Osteocyte (in vitro differentiated cells): Measurements from ENCODE around the gene ANAPC2. TPM values are rescaled to one million over a fixed set of nuclear protein-coding genes. Genes with fewer than 3 reads are reported as not detected.

ENCODE experiments used
- DNase-seq: peaks from one replicate; pipeline ENCODE4 v3.0.0; 2021; ENCODE audit warnings: mixed read lengths; ENCODE audit not compliant: unreplicated experiment; ENCODE audit errors: extremely low spot score
- H3K27ac Mint-ChIP-seq: one replicate; pipeline ENCODE4 v1.8.0; 2021; ENCODE audit warnings: mild to moderate bottlenecking, mixed read lengths; ENCODE audit not compliant: unreplicated experiment
- H3K27me3 Mint-ChIP-seq: one replicate; pipeline ENCODE4 v1.8.0; 2021; ENCODE audit warnings: mixed read lengths; ENCODE audit not compliant: unreplicated experiment
- H3K36me3 Mint-ChIP-seq: one replicate; pipeline ENCODE4 v1.8.0; 2021; ENCODE audit warnings: mixed read lengths; ENCODE audit not compliant: unreplicated experiment
- H3K4me1 Mint-ChIP-seq: one replicate; pipeline ENCODE4 v1.8.0; 2021; ENCODE audit warnings: mixed read lengths; ENCODE audit not compliant: unreplicated experiment
- H3K4me3 Mint-ChIP-seq: one replicate; pipeline ENCODE4 v1.8.0; 2021; ENCODE audit warnings: mild to moderate bottlenecking, moderate library complexity, mixed read lengths; ENCODE audit not compliant: unreplicated experiment
- H3K9me3 Mint-ChIP-seq: one replicate; pipeline ENCODE4 v1.8.0; 2021; ENCODE audit warnings: mixed read lengths; ENCODE audit not compliant: unreplicated experiment
- total RNA-seq: library from RNA; stranded (reverse); gene quantifications from 2 replicates; pipeline ENCODE4 v1.2.1, GENCODE V29; 2021
- TF ChIP-seq, protein P1 (sequence below): fragments of 200-600 bp; sonication (generic); IDR thresholded peaks from 2 replicates; pipeline ENCODE4 v1.5.0; 2021; ENCODE audit warnings: antibody characterized with exemption, mild to moderate bottlenecking, moderate library complexity

The ANAPC2 gene
- total RNA-seq, 1 donor from 2014 or later: 61.0 TPM

DNA sequence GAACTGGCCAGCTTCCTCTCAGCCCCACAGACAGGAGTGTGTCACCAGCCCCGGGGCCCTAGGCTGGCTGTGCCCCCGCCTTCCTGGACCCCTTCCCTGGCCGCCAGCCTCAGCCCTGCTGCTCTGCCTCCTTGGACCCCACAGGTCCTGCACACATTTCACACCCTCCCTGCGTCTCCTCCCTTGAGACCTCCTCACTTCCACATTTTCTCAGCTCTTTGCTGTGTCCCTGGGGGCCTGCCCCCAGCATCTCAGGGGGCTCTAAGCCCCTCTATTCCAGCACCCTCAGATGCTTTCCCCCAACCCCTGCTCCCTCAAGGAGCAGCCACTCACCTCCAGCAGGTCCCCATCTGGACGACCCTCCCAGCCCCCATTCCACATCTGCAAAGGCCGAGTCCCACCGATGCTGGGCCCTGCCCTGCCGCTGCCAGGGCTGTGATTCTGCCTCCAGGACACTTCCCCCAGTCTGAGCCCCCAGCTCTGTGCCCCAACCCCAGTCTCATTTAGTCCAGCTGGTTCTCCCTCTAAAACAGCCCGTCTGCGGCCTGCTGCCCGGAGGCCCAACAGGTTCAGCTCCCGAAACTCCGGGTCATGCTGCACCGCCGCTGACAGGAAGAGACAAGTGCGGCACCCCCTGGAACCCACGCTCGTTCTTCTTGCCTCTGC, 46.5 kb upstream of the ANAPC2 start:
- Mint-ChIP-seq H3K36me3 (no peaks in the 10 kb centered on the region), H3K27ac (no peak overlapping the region), H3K4me1 (peaks cover 12% of the 10 kb centered on the region), H3K4me3 (no peak overlapping the region), H3K27me3 (no peaks in the 10 kb centered on the region), H3K9me3 (no peaks in the 10 kb centered on the region)
- TF ChIP-seq, protein P1, sequence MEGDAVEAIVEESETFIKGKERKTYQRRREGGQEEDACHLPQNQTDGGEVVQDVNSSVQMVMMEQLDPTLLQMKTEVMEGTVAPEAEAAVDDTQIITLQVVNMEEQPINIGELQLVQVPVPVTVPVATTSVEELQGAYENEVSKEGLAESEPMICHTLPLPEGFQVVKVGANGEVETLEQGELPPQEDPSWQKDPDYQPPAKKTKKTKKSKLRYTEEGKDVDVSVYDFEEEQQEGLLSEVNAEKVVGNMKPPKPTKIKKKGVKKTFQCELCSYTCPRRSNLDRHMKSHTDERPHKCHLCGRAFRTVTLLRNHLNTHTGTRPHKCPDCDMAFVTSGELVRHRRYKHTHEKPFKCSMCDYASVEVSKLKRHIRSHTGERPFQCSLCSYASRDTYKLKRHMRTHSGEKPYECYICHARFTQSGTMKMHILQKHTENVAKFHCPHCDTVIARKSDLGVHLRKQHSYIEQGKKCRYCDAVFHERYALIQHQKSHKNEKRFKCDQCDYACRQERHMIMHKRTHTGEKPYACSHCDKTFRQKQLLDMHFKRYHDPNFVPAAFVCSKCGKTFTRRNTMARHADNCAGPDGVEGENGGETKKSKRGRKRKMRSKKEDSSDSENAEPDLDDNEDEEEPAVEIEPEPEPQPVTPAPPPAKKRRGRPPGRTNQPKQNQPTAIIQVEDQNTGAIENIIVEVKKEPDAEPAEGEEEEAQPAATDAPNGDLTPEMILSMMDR: no peak
- DNase-seq: no peak

DNA sequence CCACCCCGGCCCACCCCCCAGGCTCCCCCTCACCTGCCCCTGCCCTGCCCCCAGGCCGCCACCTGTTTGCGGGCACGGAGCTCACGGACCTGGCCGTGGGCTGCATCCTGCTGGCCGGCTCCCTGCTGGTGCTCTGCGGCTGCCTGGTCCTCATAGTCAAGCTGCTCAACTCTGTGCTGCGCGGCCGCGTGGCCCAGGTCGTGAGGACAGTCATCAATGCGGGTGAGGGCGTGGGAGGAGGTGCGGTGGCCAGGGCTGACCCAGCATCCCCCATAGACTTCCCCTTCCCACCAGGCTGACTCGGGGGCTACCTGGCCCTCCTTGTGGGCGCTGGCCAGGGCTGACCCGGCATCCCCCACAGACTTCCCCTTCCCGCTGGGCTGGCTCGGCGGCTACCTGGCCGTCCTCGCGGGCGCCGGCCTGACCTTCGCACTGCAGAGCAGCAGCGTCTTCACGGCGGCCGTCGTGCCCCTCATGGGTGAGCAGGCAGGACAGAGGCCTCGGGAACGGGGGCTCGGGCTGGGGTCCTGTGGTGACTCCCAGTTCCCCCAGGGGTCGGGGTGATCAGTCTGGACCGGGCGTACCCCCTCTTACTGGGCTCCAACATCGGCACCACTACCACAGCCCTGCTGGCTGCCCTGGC, 45.8 kb upstream of the ANAPC2 start:
- Mint-ChIP-seq H3K4me1 (peaks cover 7% of the 10 kb centered on the region), H3K36me3 (no peaks in the 10 kb centered on the region), H3K9me3 (no peaks in the 10 kb centered on the region), H3K4me3 (no peak overlapping the region), H3K27me3 (no peaks in the 10 kb centered on the region), H3K27ac (no peak overlapping the region)
- TF ChIP-seq, protein P1: no peak
- DNase-seq: no peak

- Mint-ChIP-seq H3K27me3 (no peaks in the 10 kb centered on the region), H3K36me3 (no peaks in the 10 kb centered on the region), H3K27ac (no peak overlapping the region), H3K9me3 (no peaks in the 10 kb centered on the region), H3K4me1 (peaks cover 1% of the 10 kb centered on the region), H3K4me3 (no peak overlapping the region)
- TF ChIP-seq, protein P1: no peak
- DNase-seq: no peak
Measured at GRCh38 chr9:137233143-137233980, 45.0 kb upstream of the ANAPC2 start.

DNA sequence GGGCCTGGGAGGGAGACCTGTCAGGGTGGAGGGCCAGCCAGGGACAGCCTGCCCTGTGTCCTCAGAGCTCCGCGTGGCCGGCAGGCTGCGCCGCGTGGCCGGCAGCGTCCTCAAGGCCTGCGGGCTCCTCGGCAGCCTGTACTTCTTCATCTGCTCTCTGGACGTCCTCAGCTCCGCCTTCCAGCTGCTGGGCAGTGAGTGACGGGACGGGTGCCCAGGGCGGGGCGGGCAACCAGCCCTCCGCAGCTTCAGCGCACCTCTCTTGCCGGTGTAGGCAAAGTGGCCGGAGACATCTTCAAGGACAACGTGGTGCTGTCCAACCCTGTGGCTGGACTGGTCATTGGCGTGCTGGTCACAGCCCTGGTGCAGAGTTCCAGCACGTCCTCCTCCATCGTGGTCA, 44.1 kb upstream of the ANAPC2 start:
- H3K4me1 Mint-ChIP-seq: peaks cover 2% of the 10 kb centered on the region
- DNase-seq: no peak
- H3K27me3 Mint-ChIP-seq: no peaks in the 10 kb centered on the region
- no peaks in the 10 kb centered on the region for H3K9me3 Mint-ChIP-seq
- no peak overlapping the region for H3K27ac Mint-ChIP-seq
- no peaks in the 10 kb centered on the region for H3K36me3 Mint-ChIP-seq
- no peak overlapping the region for H3K4me3 Mint-ChIP-seq
- TF ChIP-seq, protein P1: no peak

DNA sequence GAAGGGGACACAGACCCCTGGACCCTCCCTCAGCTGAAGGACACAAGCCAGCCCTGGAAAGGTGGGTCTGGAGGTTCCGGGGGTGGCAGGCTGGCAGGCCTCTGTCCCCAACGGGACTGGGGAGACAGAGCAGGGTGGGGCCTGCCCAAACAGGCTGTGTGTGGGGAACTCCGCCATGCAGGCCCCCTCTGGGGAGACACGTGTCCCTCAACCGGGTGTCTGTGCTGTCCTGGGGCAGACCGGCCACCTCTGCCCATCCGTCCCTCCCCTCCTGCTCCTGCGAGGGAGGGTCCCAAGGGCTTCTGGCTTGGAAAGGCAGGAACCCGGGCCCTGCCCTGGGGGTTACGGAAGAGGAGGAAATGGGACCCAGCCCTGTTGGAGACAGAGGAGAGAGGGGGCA, 43.7 kb upstream of the ANAPC2 start:
- no peak overlapping the region for H3K27ac Mint-ChIP-seq

More for the DNA sequence above, 43.7 kb upstream of the ANAPC2 start:
- H3K27me3 Mint-ChIP-seq: no peaks in the 10 kb centered on the region
- H3K4me3 Mint-ChIP-seq: no peak overlapping the region
- TF ChIP-seq, protein P1: no peak
- no peaks in the 10 kb centered on the region for H3K36me3 Mint-ChIP-seq
- H3K9me3 Mint-ChIP-seq: no peaks in the 10 kb centered on the region
- DNase-seq: no peak
- peaks cover 4% of the 10 kb centered on the region for H3K4me1 Mint-ChIP-seq
